H1 (cell line): ENCODE data around the gene TENT4B.

Source experiments
- ATF2 ChIP-seq: IDR thresholded peaks from 2 replicates; pipeline ENCODE4 v1.6.1; 2012; ENCODE audit warnings: low read length, inconsistent platforms
- CTCF ChIP-seq, 3 experiments: IDR thresholded peaks; 1 replicate in 2 of 3; 2 replicates in 1 of 3; pipeline versions ENCODE4 v1.5.1 to v1.6.1; 2011; ENCODE audit warnings: low read length in 3 of 3, mild to moderate bottlenecking in 3 of 3, inconsistent platforms in 2 of 3, low read depth in 1 of 3, moderate library complexity in 1 of 3; ENCODE audit not compliant: insufficient read depth in 1 of 3; ENCODE audit errors: control extremely low read depth in 1 of 3
- GTF2F1 ChIP-seq: IDR thresholded peaks from 2 replicates; pipeline ENCODE4 v1.6.1; 2012; ENCODE audit warnings: low read depth, low read length, improper control_type of control experiment, borderline replicate concordance
- HDAC2 ChIP-seq, 2 experiments: fragments of 300-600 bp in 1 of 2; sonication (generic) in 1 of 2; IDR thresholded peaks; 2 replicates each; pipeline ENCODE4 v1.6.1; 2011 to 2012; ENCODE audit warnings: low read depth in 2 of 2, low read length in 2 of 2, mild to moderate bottlenecking in 2 of 2, moderate library complexity in 2 of 2, borderline replicate concordance in 1 of 2, inconsistent platforms in 1 of 2
- SIN3A ChIP-seq, 2 experiments: IDR thresholded peaks in 1 of 2; conservative IDR thresholded peaks in 1 of 2; 2 replicates each; pipeline ENCODE4 v1.6.1; 2011 to 2012; ENCODE audit warnings: low read length in 2 of 2, improper control_type of control experiment in 1 of 2, low read depth in 1 of 2, mild to moderate bottlenecking in 1 of 2

GRCh38 chr16:50190292-50190691 lies 37.2 kb downstream of the TENT4B start:
- TF ChIP-seq GTF2F1 (no peak), HDAC2 (IDR thresholded peaks at IDR 0.05; ENCODE audit: borderline replicate concordance in 1 of 2, low read depth in 2 of 2, low read length in 2 of 2) (no peak), CTCF (IDR thresholded peaks at IDR 0.05; ENCODE audit: control extremely low read depth in 1 of 3, insufficient read depth in 1 of 3, low read depth in 1 of 3, low read length in 3 of 3) (no peak), SIN3A (conservative IDR thresholded peaks at IDR 0.05 in 1 of 2, IDR thresholded peaks at IDR 0.05 in 1 of 2; ENCODE audit: low read depth in 1 of 2, low read length in 2 of 2) (no peak), ATF2 (no peak)
